Panc1 (cell line): ENCODE measurements around the gene GPR157.

Experiments used
- CTCF ChIP-seq: fragments of 450-650 bp; IDR thresholded peaks from 2 replicates; pipeline ENCODE4 v1.5.1; 2017; ENCODE audit warnings: mild to moderate bottlenecking
- POLR2AphosphoS5 ChIP-seq: IDR thresholded peaks from 2 replicates; pipeline ENCODE4 v1.6.1; 2012; ENCODE audit warnings: mild to moderate bottlenecking, low read depth, low read length, moderate library complexity
- REST ChIP-seq, 2 experiments: IDR thresholded peaks; 2 replicates each; pipeline ENCODE4 v1.6.1; 2011 to 2012; ENCODE audit warnings: low read depth in 2 of 2, control low read depth in 1 of 2, low read length in 1 of 2, mild to moderate bottlenecking in 1 of 2, moderate library complexity in 1 of 2; ENCODE audit not compliant: insufficient read depth in 1 of 2
- TCF7L2 ChIP-seq: IDR thresholded peaks from 2 replicates; pipeline ENCODE4 v1.6.1; 2011; ENCODE audit warnings: mild to moderate bottlenecking, low read depth, low read length, inconsistent platforms

GRCh38 chr1:9084906-9085305 lies 44.0 kb downstream of the GPR157 start:
- TF ChIP-seq CTCF (no peak), POLR2AphosphoS5 (no peak), REST (IDR thresholded peaks at IDR 0.05; ENCODE audit: insufficient read depth in 1 of 2, low read depth in 2 of 2, low read length in 1 of 2) (no peak), TCF7L2 (no peak)
